HCT116 (cell line): Measurements from ENCODE around the gene COL12A1. TPM values are rescaled to one million over a fixed set of nuclear protein-coding genes. Genes with fewer than 3 reads are reported as not detected.

ENCODE experiments used
- ATAC-seq: fragments of 200-7000 bp; cut with Tn5 transposase; 2 replicates; pipeline ENCODE4 v1.9.1; 2020; ENCODE audit warnings: mild to moderate bottlenecking, moderate library complexity
- BruUV-seq: library from RNA; stranded (reverse); fragments of 400-500 nt; replicated peaks from 2 replicates; lab custom pipeline; 2021; lab: Mats Ljungman, UMichigan
- CTCF ChIA-PET: fragments of 300-600 bp; sonication (Branson Sonifier 250); formaldehyde crosslinking; loops from one replicate; lab custom pipeline; 2021; ENCODE audit warnings: antibody characterized with exemption; lab: Charles Lee
- POLR2A ChIA-PET: fragments of 300-600, 350-600 bp; sonication (Branson Sonifier 250); formaldehyde crosslinking; loops from one replicate; lab custom pipeline; 2021; ENCODE audit warnings: antibody characterized with exemption; lab: Charles Lee
- RAD21 ChIA-PET, 2 experiments: fragments of 300-600 bp; sonication (Branson Sonifier 250); formaldehyde crosslinking; loops; one replicate each; lab custom pipeline; 2023; ENCODE audit warnings: low total read pairs in 2 of 2; ENCODE audit not compliant: uncharacterized antibody in 2 of 2, unreplicated experiment in 2 of 2, low non-redundant PET in 1 of 2; lab: Charles Lee
- DNase-seq: peaks from one replicate; pipeline ENCODE4 v3.0.0-alpha.2; 2010; ENCODE audit warnings: low read depth, low spot score
- H2AFZ ChIP-seq: fragments of 200-600 bp; shearing (Covaris generic), sonication (generic); 2 replicates; pipeline ENCODE4 v1.6.1; 2017; ENCODE audit warnings: low read depth, mixed run types, mixed read lengths, antibody characterized with exemption, low read length; ENCODE audit not compliant: poor library complexity, severe bottlenecking
- H3K27ac ChIP-seq: 2 replicates; pipeline ENCODE4 v1.5.1; 2012; ENCODE audit warnings: low read depth, low read length
- H3K27me3 ChIP-seq: fragments of 200-600 bp; sonication (generic); 2 replicates; pipeline ENCODE4 v1.6.1; 2016; ENCODE audit warnings: mixed run types, low read length, mixed read lengths; ENCODE audit not compliant: insufficient read depth
- H3K36me3 ChIP-seq, 2 experiments: fragments of 200-500 bp in 1 of 2; fragments of 200-600 bp in 1 of 2; sonication (Bioruptor generic) in 1 of 2; sonication (generic) in 1 of 2; 2 replicates each; pipeline versions ENCODE4 v1.5.1 to v1.6.1; 2014 to 2016; ENCODE audit warnings: low read length in 2 of 2, inconsistent platforms in 1 of 2, mixed read lengths in 1 of 2, mixed run types in 1 of 2; ENCODE audit not compliant: insufficient read depth in 2 of 2, control insufficient read depth in 1 of 2
- H3K4me1 ChIP-seq, 2 experiments: fragments of 200-600 bp in 1 of 2; sonication (generic) in 1 of 2; 2 replicates each; pipeline versions ENCODE4 v1.5.1 to v1.6.1; 2012 to 2017; ENCODE audit warnings: low read length in 2 of 2, inconsistent platforms in 1 of 2, mild to moderate bottlenecking in 1 of 2, mixed read lengths in 1 of 2, mixed run types in 1 of 2, moderate library complexity in 1 of 2; ENCODE audit not compliant: insufficient read depth in 2 of 2, control insufficient read depth in 1 of 2
- H3K4me2 ChIP-seq: fragments of 200-600 bp; sonication (generic); 2 replicates; pipeline ENCODE4 v1.6.1; 2017; ENCODE audit warnings: mixed run types, low read length, mixed read lengths
- H3K4me3 ChIP-seq, 2 experiments: fragments of 200-600 bp in 1 of 2; sonication (generic) in 1 of 2; replicated peaks in 1 of 2; 2 replicates each; pipeline ENCODE4 v1.5.1; 2011 to 2016; ENCODE audit warnings: low read length in 2 of 2, control low read depth in 1 of 2, low read depth in 1 of 2, mild to moderate bottlenecking in 1 of 2, mixed read lengths in 1 of 2, mixed run types in 1 of 2
- H3K79me2 ChIP-seq: fragments of 200-600 bp; sonication (generic); 2 replicates; pipeline ENCODE4 v1.6.1; 2017; ENCODE audit warnings: mild to moderate bottlenecking, mixed run types, low read length, moderate library complexity, mixed read lengths; ENCODE audit not compliant: insufficient read depth
- H3K9ac ChIP-seq: fragments of 200-600 bp; sonication (generic); 2 replicates; pipeline ENCODE4 v1.6.1; 2016; ENCODE audit warnings: low read length, mixed read lengths
- H3K9me2 ChIP-seq: fragments of 200-600 bp; sonication (generic), shearing (Covaris generic); 2 replicates; pipeline ENCODE4 v1.6.1; 2017; ENCODE audit warnings: mixed run types, mild to moderate bottlenecking, moderate library complexity; ENCODE audit not compliant: insufficient read depth
- H3K9me3 ChIP-seq, 2 experiments: fragments of 200-500 bp in 1 of 2; fragments of 200-600 bp in 1 of 2; sonication (Bioruptor generic) in 1 of 2; sonication (generic) in 1 of 2; 2 replicates each; pipeline ENCODE4 v1.6.1; 2014 to 2017; ENCODE audit warnings: low read length in 2 of 2, mixed read lengths in 2 of 2, inconsistent platforms in 1 of 2, low read depth in 1 of 2, mild to moderate bottlenecking in 1 of 2, mixed run types in 1 of 2, moderate library complexity in 1 of 2; ENCODE audit not compliant: control insufficient read depth in 1 of 2, insufficient read depth in 1 of 2
- H4K20me1 ChIP-seq: fragments of 200-600 bp; sonication (generic), shearing (Covaris generic); 2 replicates; pipeline ENCODE4 v1.6.1; 2017; ENCODE audit warnings: mixed run types, mild to moderate bottlenecking, moderate library complexity; ENCODE audit not compliant: insufficient read depth
- ATF3 ChIP-seq: IDR thresholded peaks from 2 replicates; pipeline ENCODE4 v1.6.1; 2012
- CBX3 ChIP-seq: IDR thresholded peaks from 2 replicates; pipeline ENCODE4 v1.6.1; 2012; ENCODE audit warnings: low read depth
- EGR1 ChIP-seq: IDR thresholded peaks from 2 replicates; pipeline ENCODE4 v1.6.1; 2012; ENCODE audit warnings: low read depth
- ELF1 ChIP-seq: IDR thresholded peaks from 2 replicates; pipeline ENCODE4 v1.6.1; 2012; ENCODE audit warnings: low read depth, borderline replicate concordance
- EZH2 ChIP-seq: fragments of 200-600 bp; sonication (generic); IDR thresholded peaks from 2 replicates; pipeline ENCODE4 v1.6.1; 2017; ENCODE audit warnings: antibody characterized with exemption, mixed run types
- POLR2AphosphoS5 ChIP-seq: IDR thresholded peaks from 2 replicates; pipeline ENCODE4 v1.6.1; 2011; ENCODE audit warnings: mild to moderate bottlenecking, low read depth, low read length, moderate library complexity
- RAD21 ChIP-seq: IDR thresholded peaks from 2 replicates; pipeline ENCODE4 v1.6.1; 2012; ENCODE audit warnings: low read depth, mild to moderate bottlenecking
- SRF ChIP-seq: IDR thresholded peaks from 2 replicates; pipeline ENCODE4 v1.6.1; 2012; ENCODE audit warnings: low read depth
- TCF7L2 ChIP-seq: IDR thresholded peaks from 2 replicates; pipeline ENCODE4 v1.7.0; 2011; ENCODE audit warnings: borderline replicate concordance, inconsistent platforms; ENCODE audit not compliant: insufficient read depth, insufficient read length; ENCODE audit errors: extremely low read depth
- YY1 ChIP-seq: IDR thresholded peaks from 2 replicates; pipeline ENCODE4 v1.6.1; 2011; ENCODE audit warnings: low read length, low read depth, moderate library complexity, mild to moderate bottlenecking; ENCODE audit not compliant: insufficient replicate concordance; ENCODE audit errors: extremely low read depth
- ZBTB33 ChIP-seq: IDR thresholded peaks from 2 replicates; pipeline ENCODE4 v1.6.1; 2011; ENCODE audit warnings: mild to moderate bottlenecking, low read length, moderate library complexity; ENCODE audit not compliant: insufficient replicate concordance; ENCODE audit errors: extremely low read depth
- ZFX ChIP-seq: fragments of 450-650 bp; IDR thresholded peaks from 2 replicates; pipeline ENCODE4 v1.6.1; 2017
- intact Hi-C: fragments of 100-400 bp; cut with micrococcal nuclease; formaldehyde crosslinking; loops from 2 replicates; pipeline ENCODE4 v1.10.0; 2022
- total RNA-seq: library from RNA; stranded (reverse); gene quantifications from one replicate; pipeline ENCODE4 v1.2.1, GENCODE V29; 2021; ENCODE audit not compliant: unreplicated experiment
- TF ChIP-seq, protein P1 (sequence below): IDR thresholded peaks from 2 replicates; pipeline ENCODE4 v1.6.1; 2012; ENCODE audit warnings: low read depth

The COL12A1 gene
- total RNA-seq, 1 experiment from 2014 or later, result 23.5 TPM

- H3K4me3 ChIP-seq, result no peak overlapping the region
- H3K27ac ChIP-seq, result no peak overlapping the region
- H3K9ac ChIP-seq, result no peak overlapping the region
- no peak for TF ChIP-seq ATF3
- no peak for TF ChIP-seq ELF1
- TF ChIP-seq YY1, result no peak
- no peak for TF ChIP-seq CBX3
- TF ChIP-seq RAD21, result no peak
- no peak for TF ChIP-seq EGR1
- TF ChIP-seq TCF7L2, result no peak
- no peak for TF ChIP-seq SRF
- TF ChIP-seq EZH2, result no peak
- ChIA-PET POLR2A (no interaction called here), CTCF (no interaction called here), RAD21 (no interaction called here)
- H2AFZ ChIP-seq, result no peak overlapping the region
- H3K9me3 ChIP-seq, result no peaks in the 10 kb centered on the region
- peaks cover 0 to 1% of the 10 kb centered on the region in 2 experiments; a peak in 1 of 4 replicates for H3K36me3 ChIP-seq
- H3K9me2 ChIP-seq, result no peaks in the 10 kb centered on the region
- no peak overlapping the region for H3K4me2 ChIP-seq
- H3K27me3 ChIP-seq, result no peaks in the 10 kb centered on the region
- no peaks in the 10 kb centered on the region for H4K20me1 ChIP-seq
- BruUV-seq, result no TSS peak
- no peaks in the 10 kb centered on the region for H3K4me1 ChIP-seq
- H3K79me2 ChIP-seq, result peaks cover 8% of the 10 kb centered on the region; the same call in 1 of the 2 replicates
- ATAC-seq (no peak), DNase-seq (no peak)
- intact Hi-C loops, result no loop called here
Observed at GRCh38 chr6:75157336-75157735, 48.5 kb downstream of the COL12A1 start.

DNA sequence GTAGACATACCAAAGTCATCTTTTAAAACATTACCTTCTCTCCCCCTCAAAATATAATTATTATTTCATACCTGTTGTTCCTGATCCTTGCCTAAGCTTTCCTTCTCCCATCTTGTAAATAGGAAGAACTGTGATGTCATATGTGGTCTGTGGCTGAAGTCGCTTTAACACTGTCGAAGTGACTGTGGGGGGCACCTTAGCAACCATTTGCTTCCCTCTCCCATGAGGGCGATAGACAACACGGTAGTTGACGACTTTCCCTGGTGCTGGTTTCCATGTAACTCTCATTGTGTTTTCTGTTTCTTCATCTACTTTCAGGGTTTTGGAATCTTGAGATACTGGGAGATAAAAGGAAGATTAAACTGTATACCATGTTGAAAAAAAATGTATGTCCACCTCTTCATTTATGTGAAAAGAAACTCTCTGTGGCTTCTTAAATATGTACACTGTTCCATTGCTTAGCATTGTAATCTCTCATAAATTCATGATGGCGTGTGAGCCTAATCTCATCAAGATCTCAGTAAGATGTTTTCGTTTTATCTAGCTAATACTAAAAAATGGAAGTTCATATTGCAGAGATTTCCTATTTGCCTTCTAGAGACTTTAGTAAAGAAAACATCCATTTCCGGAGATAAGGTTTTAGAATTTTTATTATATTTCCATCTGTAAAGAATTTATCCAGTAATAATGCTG lies 49.5 kb downstream of the COL12A1 start:
- POLR2A ChIA-PET, result no interaction called here
- Histone ChIP-seq H4K20me1 (no peaks in the 10 kb centered on the region), H3K36me3 (peaks cover 0 to 11% of the 10 kb centered on the region in 2 experiments; a peak in 2 of 4 replicates), H3K4me1 (no peaks in the 10 kb centered on the region), H2AFZ (no peak overlapping the region), H3K9me2 (no peaks in the 10 kb centered on the region), H3K27ac (no peak overlapping the region), H3K27me3 (no peaks in the 10 kb centered on the region), H3K4me2 (no peak overlapping the region), H3K4me3 (no peak overlapping the region), H3K9ac (no peak overlapping the region), H3K79me2 (peaks cover 8% of the 10 kb centered on the region; the same call in 1 of the 2 replicates), H3K9me3 (no peaks in the 10 kb centered on the region)
- ATAC-seq (no peak), DNase-seq (no peak)
- RAD21 ChIA-PET, result no interaction called here
- no TSS peak for BruUV-seq
- intact Hi-C loops, result no loop called here
- CTCF ChIA-PET, result no interaction called here
- no peak for TF ChIP-seq ATF3
- no peak for TF ChIP-seq ELF1
- no peak for TF ChIP-seq POLR2AphosphoS5
- no peak for TF ChIP-seq ZFX
- TF ChIP-seq TCF7L2, result no peak
- TF ChIP-seq, protein P1, sequence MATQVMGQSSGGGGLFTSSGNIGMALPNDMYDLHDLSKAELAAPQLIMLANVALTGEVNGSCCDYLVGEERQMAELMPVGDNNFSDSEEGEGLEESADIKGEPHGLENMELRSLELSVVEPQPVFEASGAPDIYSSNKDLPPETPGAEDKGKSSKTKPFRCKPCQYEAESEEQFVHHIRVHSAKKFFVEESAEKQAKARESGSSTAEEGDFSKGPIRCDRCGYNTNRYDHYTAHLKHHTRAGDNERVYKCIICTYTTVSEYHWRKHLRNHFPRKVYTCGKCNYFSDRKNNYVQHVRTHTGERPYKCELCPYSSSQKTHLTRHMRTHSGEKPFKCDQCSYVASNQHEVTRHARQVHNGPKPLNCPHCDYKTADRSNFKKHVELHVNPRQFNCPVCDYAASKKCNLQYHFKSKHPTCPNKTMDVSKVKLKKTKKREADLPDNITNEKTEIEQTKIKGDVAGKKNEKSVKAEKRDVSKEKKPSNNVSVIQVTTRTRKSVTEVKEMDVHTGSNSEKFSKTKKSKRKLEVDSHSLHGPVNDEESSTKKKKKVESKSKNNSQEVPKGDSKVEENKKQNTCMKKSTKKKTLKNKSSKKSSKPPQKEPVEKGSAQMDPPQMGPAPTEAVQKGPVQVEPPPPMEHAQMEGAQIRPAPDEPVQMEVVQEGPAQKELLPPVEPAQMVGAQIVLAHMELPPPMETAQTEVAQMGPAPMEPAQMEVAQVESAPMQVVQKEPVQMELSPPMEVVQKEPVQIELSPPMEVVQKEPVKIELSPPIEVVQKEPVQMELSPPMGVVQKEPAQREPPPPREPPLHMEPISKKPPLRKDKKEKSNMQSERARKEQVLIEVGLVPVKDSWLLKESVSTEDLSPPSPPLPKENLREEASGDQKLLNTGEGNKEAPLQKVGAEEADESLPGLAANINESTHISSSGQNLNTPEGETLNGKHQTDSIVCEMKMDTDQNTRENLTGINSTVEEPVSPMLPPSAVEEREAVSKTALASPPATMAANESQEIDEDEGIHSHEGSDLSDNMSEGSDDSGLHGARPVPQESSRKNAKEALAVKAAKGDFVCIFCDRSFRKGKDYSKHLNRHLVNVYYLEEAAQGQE, result no peak
- no peak for TF ChIP-seq ZBTB33
- TF ChIP-seq EGR1, result no peak
